Caco-2 (cell line): ENCODE results near the gene ZNF786. TPM values are rescaled to one million over a fixed set of nuclear protein-coding genes. Genes with fewer than 3 reads are reported as not detected.
"Not testable (repeated sequence)": the region's sequence is repeated elsewhere in the genome, so short reads cannot be mapped to it uniquely, and the experiment has no call there.

Source experiments
- BruUV-seq: library from RNA; stranded (reverse); fragments of 400-500 nt; replicated peaks from 2 replicates; lab custom pipeline; 2021; lab: Mats Ljungman, UMichigan
- CTCF ChIA-PET: fragments of 300-600 bp; sonication (Branson Sonifier 250); formaldehyde crosslinking; loops from one replicate; lab custom pipeline; 2022; ENCODE audit warnings: antibody characterized with exemption; lab: Charles Lee
- POLR2A ChIA-PET: fragments of 300-600 bp; sonication (Branson Sonifier 250); formaldehyde crosslinking; loops from one replicate; lab custom pipeline; 2022; ENCODE audit warnings: antibody characterized with exemption; lab: Charles Lee
- DNase-seq, 2 experiments: peaks; one replicate each; pipeline versions ENCODE4 v3.0.0 to v3.0.0-alpha.2; 2020 to 2022
- H3K27me3 ChIP-seq: replicated peaks from 2 replicates; pipeline ENCODE4 v1.6.0; 2011; ENCODE audit warnings: low read length; ENCODE audit not compliant: control insufficient read depth, insufficient read depth
- H3K36me3 ChIP-seq: 2 replicates; pipeline ENCODE4 v1.5.1; 2011; ENCODE audit warnings: low read length; ENCODE audit not compliant: control insufficient read depth, insufficient read depth
- H3K4me1 ChIP-seq: fragments of 250-450 bp; sonication (Bioruptor Pico); 2 replicates; pipeline ENCODE4 v1.5.1; 2020; ENCODE audit warnings: mild to moderate bottlenecking
- H3K4me3 ChIP-seq: 2 replicates; pipeline ENCODE4 v1.5.1; 2011; ENCODE audit warnings: low read depth, mild to moderate bottlenecking, control low read depth, low read length
- H3K9me3 ChIP-seq: fragments of 250-450 bp; sonication (Bioruptor Pico); 2 replicates; pipeline ENCODE4 v1.5.1; 2020; ENCODE audit warnings: mild to moderate bottlenecking, moderate library complexity
- H3K27ac Mint-ChIP-seq: one replicate; pipeline ENCODE4 v1.8.0; 2022; ENCODE audit warnings: mixed read lengths; ENCODE audit not compliant: unreplicated experiment
- H3K27me3 Mint-ChIP-seq: one replicate; pipeline ENCODE4 v1.8.0; 2022; ENCODE audit warnings: mixed read lengths; ENCODE audit not compliant: insufficient read depth, unreplicated experiment
- H3K36me3 Mint-ChIP-seq: one replicate; pipeline ENCODE4 v1.8.0; 2022; ENCODE audit warnings: mild to moderate bottlenecking, mixed read lengths; ENCODE audit not compliant: insufficient read depth, unreplicated experiment
- H3K4me1 Mint-ChIP-seq: one replicate; pipeline ENCODE4 v1.8.0; 2022; ENCODE audit warnings: low read depth, mixed read lengths; ENCODE audit not compliant: unreplicated experiment
- H3K4me3 Mint-ChIP-seq: one replicate; pipeline ENCODE4 v1.8.0; 2022; ENCODE audit warnings: mild to moderate bottlenecking, moderate library complexity, mixed read lengths; ENCODE audit not compliant: unreplicated experiment
- H3K9me3 Mint-ChIP-seq: one replicate; pipeline ENCODE4 v1.8.0; 2022; ENCODE audit warnings: mixed read lengths; ENCODE audit not compliant: unreplicated experiment
- CTCF ChIP-seq, 2 experiments: fragments of 200-600 bp in 1 of 2; IDR thresholded peaks; 1 replicate in 1 of 2; 2 replicates in 1 of 2; pipeline versions ENCODE4 v1.5.1 to v1.8.0; 2011 to 2022; ENCODE audit warnings: antibody characterized with exemption in 1 of 2, control low read depth in 1 of 2, inconsistent platforms in 1 of 2, low read depth in 1 of 2, low read length in 1 of 2, mild to moderate bottlenecking in 1 of 2, moderate library complexity in 1 of 2; ENCODE audit not compliant: insufficient read depth in 1 of 2, severe bottlenecking in 1 of 2, unreplicated experiment in 1 of 2
- intact Hi-C: fragments of 100-400 bp; cut with micrococcal nuclease; formaldehyde crosslinking; loops from one replicate; pipeline ENCODE4 v1.10.0; 2022; ENCODE audit not compliant: unreplicated experiment
- total RNA-seq: library from RNA; stranded (reverse); gene quantifications from 2 replicates; pipeline ENCODE4 v1.2.3, GENCODE V29; 2022

The ZNF786 gene
- total RNA-seq, 1 experiment from 2014 or later, result 9.4 TPM

- Mint-ChIP-seq H3K27me3 (no peaks in the 10 kb centered on the region), H3K4me1 (no peaks in the 10 kb centered on the region), H3K36me3 (peaks cover 8% of the 10 kb centered on the region), H3K27ac (no peak overlapping the region), H3K4me3 (no peak overlapping the region), H3K9me3 (peaks cover under 1% of the 10 kb centered on the region)
- Histone ChIP-seq H3K9me3 (peaks cover 4% of the 10 kb centered on the region; the same call in 1 of the 2 replicates), H3K27me3 (no peaks in the 10 kb centered on the region), H3K4me3 (no peak overlapping the region), H3K4me1 (no peaks in the 10 kb centered on the region), H3K36me3 (no peaks in the 10 kb centered on the region)
- intact Hi-C loops, result no loop called here
- no TSS peak for BruUV-seq
- TF ChIP-seq CTCF (IDR thresholded peaks at IDR 0.05; ENCODE audit: insufficient read depth in 1 of 2, low read depth in 1 of 2, low read length in 1 of 2, severe bottlenecking in 1 of 2, unreplicated experiment in 1 of 2), result no peak
- DNase-seq, result no peak
- CTCF ChIA-PET, result no interaction called here
- POLR2A ChIA-PET, result no interaction called here
These were observed 59.1 kb downstream of the ZNF786 start for GRCh38 chr7:149031353-149031910.

GRCh38 chr7:149030439-149030838 is 60.1 kb downstream of the ZNF786 start:
- not testable (repeated sequence) for H3K27me3 Mint-ChIP-seq, H3K27ac Mint-ChIP-seq

GRCh38 chr7:149028346-149029109 is 62.0 kb downstream of the ZNF786 start, which contains the start of gene PDIA4:
TSS of gene PDIA4 (minus strand) at chr7:149028505. CDS start at chr7:149028408, 97 bp downstream.
- H3K27me3 ChIP-seq, result no peaks in the 10 kb centered on the region
- peak; percentile 100 for DNase-seq
- peak within 1 kb of the TSS; percentile 69 for H3K4me3 ChIP-seq
- no peaks in the 10 kb centered on the region for H3K9me3 Mint-ChIP-seq
- H3K9me3 ChIP-seq, result no peaks in the 10 kb centered on the region
- ChIA-PET POLR2A (interaction anchor here (0.6 to 1.3 kb wide), 2 partner anchors 36 to 329 kb away, joined by 3 to 7 read pairs; no protein-coding TSS in a partner anchor), CTCF (interaction anchor here (0.6 to 1.1 kb wide), 4 partner anchors 23 to 38 kb away, joined by 3 read pairs; no protein-coding TSS in a partner anchor)
- TF ChIP-seq CTCF (IDR thresholded peaks at IDR 0.05; ENCODE audit: insufficient read depth in 1 of 2, low read depth in 1 of 2, low read length in 1 of 2, severe bottlenecking in 1 of 2, unreplicated experiment in 1 of 2), result peak in 1 of 2 experiments; percentile 16
- H3K27ac Mint-ChIP-seq, result peak within 1 kb of the TSS; percentile 68
- H3K36me3 Mint-ChIP-seq, result peaks cover 19% of the 10 kb centered on the region
- H3K36me3 ChIP-seq, result no peaks in the 10 kb centered on the region
- intact Hi-C loops, result loop anchor here (1.0 to 5.0 kb wide), 7 partner anchors 37 to 257 kb away; partner anchors contain the start of genes ZNF398, ZNF425, ZNF783 and ZNF786
- BruUV-seq, result no TSS peak
- peak within 1 kb of the TSS; percentile 78 for H3K4me3 Mint-ChIP-seq
- peaks cover 13% of the 10 kb centered on the region for H3K4me1 Mint-ChIP-seq
- H3K4me1 ChIP-seq, result no peaks in the 10 kb centered on the region
- H3K27me3 Mint-ChIP-seq, result no peaks in the 10 kb centered on the region

More at GRCh38 chr7:149030439-149030838, 60.1 kb downstream of the ZNF786 start:
- H3K27me3 ChIP-seq, H3K9me3 ChIP-seq, CTCF ChIA-PET, H3K36me3 Mint-ChIP-seq, DNase-seq, H3K4me1 Mint-ChIP-seq, H3K36me3 ChIP-seq, BruUV-seq, POLR2A ChIA-PET, H3K9me3 Mint-ChIP-seq, H3K4me1 ChIP-seq, H3K4me3 ChIP-seq, intact Hi-C loops, H3K4me3 Mint-ChIP-seq: not testable (repeated sequence)
